Stimulated activated CD8-positive, alpha-beta memory T cell treated with anti-CD3 and anti-CD28 coated beads, Interleukin-7, amount 100 ng/mL, for 24 hours (primary cell): Measurements from ENCODE around the gene TTC38.
"Not testable (repeated sequence)": the region's sequence is repeated elsewhere in the genome, so short reads cannot be mapped to it uniquely, and the experiment has no call there.

ENCODE experiments used
- DNase-seq: peaks from one replicate; pipeline ENCODE4 v3.0.0-alpha.2; 2020; ENCODE audit warnings: low read depth

Gene TTC38

DNA sequence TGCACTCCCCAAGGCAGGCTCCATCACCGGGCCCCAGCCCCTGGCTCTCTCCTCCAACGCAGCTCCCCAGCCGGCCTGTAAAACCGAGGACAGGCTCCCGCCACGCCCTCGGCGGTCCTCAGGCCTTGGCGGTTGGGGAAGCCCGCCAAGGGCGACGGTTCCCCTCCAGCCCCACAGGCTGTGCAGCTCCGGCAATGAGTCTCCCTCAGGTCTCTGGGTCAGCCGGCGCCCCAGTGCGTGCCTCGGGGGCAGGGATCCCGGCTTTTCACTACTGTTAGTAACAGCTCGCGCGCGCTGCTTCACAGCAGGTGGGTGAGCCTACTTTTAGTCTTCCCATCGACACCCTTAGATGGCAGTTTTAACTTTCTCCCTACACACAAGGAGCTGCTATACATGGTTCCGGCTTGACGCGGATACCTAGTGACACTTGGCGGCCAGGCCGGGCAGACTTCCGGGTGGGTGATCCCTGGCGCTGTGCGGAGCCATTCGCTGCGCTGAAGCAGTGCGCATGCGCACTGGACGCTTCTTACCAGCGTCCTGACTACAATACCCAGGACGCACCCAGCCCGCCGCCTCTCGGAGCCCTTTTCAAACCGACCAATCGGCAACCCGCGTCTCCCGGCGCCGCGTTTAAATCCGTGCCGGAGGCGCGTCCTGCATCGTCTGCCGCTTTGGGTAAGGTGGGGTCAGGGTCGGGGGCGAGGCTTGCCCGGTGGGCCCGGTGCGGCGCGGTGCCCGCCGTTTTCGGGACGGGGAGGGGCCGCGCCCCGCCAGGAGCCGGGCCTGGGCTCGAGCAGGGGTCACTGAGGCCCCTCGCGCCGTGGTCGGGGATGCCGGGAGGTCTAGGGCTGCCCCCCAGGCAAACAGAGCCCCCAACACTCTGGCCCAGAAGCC is 28.7 kb downstream of the TTC38 start, which contains the start of gene GTSE1:
Gene GTSE1 (plus strand): TSS at position 614 of the 894 bp plus-strand sequence. CDS start 531 bp downstream, outside the sequence.
- peak; percentile 92 for DNase-seq

DNA sequence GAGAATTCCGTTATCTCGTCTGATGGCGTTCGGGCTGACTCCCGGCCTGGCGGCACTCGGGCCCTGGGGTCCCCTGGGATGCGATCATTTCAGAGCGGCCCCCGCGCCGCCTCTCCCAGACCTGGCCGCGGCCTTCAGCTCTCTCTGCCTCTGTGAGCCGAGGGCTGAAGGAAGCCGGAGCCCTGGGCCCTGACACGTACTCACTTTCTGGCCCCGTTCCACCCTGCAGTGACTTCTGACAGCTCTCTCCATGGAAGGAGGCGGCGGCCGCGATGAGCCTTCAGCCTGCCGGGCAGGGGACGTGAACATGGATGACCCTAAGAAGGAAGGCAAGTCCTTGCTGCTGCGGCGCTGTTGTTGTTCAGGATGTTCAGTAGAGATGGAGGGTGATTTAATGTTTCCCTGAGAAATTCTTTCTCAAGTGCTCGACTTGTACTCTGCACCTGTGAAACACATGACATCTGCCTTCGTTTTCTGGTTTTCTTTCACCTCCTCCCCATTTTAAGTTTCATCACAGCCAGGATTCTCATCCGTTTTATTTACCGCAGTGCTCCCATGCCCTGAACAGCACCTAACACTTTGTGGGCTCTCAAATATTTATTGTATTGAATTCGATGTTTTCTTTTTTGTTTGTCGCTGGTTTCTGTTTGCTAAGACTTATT is 29.5 kb downstream of the TTC38 start:
- no peak for DNase-seq

DNA sequence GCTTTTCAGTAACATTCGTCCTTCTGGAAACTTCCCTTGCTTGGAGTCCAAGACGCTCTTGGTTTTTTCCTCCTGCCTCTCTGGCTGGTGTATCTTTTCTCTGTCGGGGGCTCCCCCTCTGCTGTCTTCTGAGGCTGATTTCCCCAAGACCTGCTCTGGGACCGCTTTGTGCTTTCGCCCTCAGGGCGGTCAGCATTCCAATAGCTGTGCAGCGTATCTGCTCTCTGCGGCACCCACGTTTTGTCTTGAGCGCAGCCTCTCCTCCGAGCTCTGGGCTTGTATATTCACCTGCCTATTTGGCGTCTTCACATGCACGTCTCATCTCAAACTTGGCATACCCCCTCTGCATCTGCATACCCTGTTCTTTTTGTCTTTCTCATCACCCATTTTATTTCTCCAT is 31.3 kb downstream of the TTC38 start:
- no peak for DNase-seq

DNA sequence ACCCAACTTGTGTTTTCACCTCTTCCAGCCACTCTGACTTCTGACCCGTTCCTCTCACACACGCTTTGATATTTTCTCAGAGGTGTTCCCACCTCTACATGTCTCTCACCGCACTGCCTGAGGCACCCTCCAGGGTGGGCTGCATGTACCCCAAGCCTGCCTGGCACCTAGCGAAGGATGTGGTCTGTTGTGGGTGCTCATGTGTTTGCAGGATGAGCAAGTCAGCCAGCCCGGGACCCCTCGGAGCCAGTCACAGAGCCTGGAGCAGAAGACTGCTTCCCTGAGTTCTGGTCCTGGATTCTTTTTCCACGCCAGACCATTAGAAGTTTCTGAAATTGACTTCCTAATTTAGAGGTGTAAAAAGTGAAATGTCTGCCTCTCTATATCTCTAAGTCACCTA is 32.7 kb downstream of the TTC38 start:
- no peak for DNase-seq

DNA sequence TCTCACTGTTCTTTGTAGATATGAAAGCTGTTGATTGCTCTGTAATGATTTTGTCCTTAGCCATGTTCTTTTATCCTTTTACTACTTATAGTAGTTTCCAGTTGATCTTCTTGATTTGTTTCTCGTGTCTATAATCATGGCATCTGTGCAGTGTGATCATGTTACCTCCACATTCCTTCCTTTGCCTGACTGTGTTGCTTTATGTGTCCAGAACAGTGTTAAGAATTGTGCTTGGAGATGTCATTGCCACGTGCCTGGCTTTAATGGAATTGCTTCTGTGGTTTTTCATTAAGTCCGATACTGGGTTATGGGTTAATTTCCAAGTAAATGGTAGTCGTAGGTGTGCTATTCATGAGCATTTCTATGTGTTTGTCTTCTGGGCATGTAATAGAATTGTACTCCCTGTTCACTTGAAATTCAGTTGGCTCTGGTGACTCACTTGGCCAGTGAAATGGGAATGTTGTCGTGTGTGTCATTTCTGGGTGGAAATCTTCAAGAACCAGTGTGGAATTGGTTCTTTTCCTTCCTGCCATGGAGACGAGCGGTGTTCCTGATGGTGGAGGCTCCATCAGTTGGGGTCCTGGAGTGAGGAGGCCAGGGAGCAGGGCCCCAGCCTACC is 35.6 kb downstream of the TTC38 start:
- no peak for DNase-seq

DNA sequence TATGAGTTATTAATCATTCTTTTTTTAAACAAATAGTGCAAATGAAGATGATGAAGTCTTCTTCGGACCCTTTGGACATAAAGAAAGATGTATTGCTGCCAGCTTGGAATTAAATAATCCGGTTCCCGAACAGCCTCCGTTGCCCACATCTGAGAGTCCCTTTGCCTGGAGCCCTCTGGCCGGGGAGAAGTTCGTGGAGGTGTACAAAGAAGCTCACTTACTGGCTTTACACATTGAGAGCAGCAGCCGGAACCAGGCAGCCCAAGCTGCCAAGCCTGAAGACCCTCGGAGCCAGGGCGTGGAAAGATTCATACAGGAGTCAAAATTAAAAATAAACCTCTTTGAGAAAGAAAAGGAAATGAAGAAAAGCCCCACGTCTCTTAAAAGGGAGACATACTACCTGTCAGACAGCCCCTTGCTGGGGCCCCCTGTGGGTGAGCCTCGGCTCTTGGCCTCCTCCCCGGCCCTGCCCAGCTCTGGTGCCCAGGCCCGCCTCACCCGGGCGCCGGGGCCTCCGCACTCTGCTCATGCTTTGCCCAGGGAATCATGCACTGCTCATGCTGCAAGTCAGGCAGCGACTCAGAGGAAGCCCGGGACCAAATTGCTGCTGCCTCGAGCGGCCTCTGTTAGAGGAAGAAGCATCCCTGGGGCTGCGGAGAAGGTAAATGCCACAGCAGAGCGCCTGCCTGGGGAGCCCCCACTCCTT is 40.6 kb downstream of the TTC38 start:
- no peak for DNase-seq

DNA sequence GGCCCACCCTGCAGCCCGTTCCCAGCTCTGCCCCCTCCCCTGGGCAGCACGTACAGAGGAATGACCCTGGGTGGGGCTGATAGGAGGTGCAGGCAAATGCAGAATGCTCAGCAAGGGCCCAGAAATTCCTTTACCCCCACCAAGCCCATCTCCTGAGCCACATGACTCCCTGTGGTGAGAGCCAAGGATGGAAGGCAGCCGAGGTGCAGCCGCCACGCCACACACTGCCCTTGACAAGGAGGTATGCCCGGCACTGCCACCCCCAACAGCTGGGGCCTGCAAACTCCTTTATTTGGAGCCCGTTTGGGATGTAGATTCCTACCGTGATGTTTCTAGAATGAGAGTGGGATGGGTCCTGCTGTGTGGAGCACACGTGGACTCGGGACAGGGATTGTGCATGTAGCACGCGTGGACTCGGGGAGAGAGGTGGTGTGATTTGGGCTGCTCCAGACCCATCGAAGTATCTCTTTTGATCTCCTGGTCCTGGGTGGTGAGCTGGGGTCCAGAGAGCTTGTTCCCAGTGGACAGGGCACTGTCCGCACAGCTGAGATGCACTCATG is 41.8 kb downstream of the TTC38 start:
- DNase-seq, result no peak

DNA sequence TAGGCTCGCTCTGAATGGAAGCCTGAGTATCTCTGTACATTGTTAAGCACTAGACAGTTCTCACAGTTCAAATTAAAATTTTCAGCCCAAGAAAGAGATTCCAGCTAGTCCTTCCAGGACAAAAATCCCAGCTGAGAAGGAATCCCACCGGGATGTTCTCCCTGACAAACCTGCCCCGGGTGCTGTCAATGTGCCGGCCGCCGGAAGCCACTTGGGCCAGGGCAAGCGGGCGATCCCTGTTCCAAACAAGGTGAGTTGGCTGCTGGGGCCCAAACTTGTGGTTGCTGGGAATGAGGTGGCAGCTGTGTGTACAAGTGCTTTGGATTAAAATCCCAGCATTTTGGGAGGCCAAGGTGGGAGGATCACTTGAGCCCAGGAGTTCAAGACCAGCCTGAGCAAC is 44.2 kb downstream of the TTC38 start:
- DNase-seq, result no peak

DNA sequence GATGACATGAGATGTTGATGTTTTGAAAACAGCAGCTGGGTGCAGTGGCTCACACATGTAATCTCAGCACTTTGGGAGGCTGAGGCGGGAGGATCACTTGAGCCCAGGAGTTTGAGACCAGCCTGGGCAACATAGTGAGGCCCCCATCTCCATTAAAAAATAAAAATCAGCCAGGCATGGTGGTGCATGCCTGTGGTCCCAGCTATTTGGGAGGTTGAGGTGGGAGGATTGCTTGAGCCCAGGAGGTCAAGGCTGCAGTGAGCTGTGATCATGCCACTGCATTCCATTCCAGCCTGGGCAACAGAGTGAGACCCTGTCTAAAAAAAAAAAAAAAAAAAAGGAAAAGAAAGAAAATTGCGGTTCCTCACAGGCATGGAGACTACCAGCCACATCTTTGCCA is 45.0 kb downstream of the TTC38 start:
- DNase-seq, result not testable (repeated sequence)

DNA sequence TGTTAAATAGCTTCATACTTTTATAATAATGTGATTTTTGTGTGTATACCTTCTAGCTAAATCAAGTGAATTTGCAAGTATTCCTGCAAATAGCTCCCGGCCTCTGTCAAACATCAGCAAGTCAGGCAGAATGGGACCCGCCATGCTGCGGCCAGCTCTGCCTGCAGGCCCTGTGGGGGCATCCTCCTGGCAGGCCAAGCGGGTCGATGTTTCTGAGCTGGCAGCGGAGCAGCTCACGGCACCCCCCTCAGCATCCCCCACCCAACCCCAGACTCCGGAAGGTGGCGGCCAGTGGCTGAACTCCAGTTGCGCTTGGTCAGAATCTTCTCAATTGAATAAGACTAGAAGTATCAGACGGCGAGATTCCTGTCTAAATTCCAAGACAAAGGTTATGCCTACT is 48.2 kb downstream of the TTC38 start:
- DNase-seq, result no peak

DNA sequence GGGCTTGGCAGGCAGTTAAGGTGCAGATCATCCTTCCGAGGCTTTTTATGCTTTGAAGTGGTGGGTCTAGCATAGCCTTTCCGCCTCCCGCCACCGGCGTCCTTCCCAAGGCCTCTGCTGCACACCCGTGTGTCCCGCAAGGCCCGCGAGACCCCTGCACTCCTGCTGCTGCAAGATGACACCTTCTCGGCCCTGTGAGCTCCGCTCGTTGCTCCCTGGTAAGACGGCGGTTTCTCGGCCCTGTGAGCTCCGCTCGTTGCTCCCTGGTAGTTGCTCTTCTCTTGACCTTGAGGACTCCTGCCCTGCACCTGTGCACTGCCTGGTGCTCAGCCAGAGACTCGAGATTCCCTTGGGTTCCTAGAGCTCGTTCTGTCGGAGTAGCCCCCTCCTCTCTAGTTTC is 49.8 kb downstream of the TTC38 start:
- no peak for DNase-seq

DNA sequence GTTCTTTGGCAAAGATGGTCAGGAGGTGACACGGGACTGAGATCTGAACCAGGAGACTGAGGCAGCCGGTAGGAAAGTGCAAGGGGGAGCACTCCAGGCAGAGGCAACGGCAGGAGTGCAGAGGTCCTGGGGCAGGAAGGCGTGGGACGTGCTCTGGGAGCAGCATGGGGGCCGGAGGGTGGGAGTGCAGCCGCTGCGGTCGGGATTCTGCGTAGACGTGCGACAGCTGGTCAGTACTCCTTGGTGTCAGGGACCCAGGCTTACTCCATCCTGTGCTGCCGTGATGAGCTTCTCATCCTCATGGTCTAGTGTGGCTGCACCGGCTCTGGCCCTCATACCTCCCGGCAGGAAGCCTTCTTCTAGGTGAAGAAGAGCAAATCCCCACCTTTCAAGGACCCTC is 50.8 kb downstream of the TTC38 start:
- no peak for DNase-seq

DNA sequence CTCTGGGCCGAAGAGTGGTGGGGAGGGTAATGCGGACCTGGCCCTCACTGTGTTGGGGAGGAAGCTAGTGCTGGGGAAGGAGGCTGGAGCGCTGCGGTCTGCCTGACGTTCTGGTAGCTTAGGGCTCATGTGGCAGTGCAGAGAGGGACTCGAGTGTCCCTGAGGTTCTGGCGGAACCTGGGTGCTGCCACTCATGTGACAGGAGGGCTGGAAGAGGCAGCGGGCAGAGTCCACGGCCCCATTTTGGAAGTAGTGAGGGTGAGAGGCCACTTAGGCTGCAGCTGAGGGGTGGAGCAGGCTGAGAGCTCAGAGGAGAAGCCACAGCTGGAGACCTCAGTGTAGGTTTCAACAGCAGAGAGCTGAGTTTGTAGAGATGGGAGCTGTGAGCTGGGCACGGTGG is 51.5 kb downstream of the TTC38 start:
- DNase-seq, result no peak

DNA sequence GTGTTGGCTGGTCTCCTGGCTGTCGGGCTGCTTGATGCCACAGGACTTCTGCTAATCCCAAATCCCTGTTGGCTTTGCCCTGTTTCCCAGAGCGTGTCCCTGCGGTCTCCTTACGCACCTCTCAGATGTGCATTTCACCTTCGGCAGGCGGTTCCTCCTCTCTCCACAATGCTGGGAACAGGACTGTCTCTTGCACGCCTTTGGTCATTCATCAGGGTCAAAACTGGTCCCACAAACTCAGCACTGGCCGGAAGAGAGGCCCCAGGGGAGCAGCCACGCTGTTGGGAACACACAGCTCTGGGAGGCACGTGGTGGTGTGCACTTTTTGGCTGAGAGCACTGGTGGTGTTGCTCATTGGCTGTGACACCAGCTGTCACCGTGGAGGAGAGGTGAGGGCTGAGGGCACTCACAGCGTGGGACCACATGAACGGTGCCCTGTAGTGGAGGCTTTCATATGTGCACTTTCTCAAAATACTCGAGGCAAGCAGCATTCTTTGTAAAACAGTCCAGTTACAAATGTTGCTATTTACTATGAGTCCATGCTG is 52.4 kb downstream of the TTC38 start:
- DNase-seq, result no peak

DNA sequence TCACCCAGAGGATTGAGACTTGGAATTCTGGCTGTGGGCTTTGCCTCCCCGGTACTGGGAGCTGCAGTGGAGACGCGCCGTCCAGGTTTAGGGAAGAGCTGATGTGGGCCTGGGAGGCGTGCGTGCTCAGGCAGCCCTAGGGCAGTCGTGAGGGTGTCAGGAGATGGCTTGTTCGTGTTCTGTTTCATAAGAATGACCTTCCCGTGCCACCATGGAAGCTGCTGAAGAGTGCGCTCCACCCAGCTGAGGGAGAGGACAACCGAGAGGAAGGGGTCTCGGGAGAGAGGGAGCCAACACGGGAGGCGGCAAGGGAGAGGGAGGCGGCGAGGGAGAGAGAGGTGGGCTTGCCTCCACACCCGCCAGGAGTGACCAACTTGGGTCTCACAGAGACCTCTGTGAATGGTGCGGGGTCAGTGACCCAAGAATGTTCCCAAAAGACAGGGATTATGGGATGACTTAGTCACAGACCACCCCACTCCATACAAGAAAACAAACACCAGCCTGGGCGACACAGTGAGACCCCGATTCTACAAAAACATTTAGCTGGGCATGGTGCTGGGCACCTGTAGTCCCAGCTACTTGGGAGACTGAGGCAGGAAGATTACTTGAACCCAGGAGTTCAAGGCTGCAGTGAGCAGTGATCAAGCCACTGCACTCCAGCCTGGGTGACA is 53.0 kb downstream of the TTC38 start:
- no peak for DNase-seq

DNA sequence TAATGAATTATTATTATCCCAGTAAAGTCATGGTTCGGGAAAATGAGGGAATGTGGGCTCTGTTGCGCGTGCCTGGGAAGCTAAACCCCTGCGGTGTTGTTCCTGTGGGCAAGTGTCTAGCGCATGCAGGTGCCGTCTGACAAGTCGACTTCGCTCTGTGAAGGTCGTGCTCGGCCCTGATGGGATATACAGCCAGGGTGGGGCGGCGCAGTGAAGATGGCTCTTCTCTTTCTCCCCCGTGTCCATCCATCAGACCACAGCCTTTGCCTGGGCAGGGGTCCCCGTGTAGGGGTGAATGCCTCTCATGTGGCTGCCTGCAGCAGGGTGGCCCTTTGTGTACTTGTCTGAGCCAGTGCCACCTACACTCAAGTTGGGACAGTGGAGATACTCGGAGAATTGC is 54.9 kb downstream of the TTC38 start:
- no peak for DNase-seq

DNA sequence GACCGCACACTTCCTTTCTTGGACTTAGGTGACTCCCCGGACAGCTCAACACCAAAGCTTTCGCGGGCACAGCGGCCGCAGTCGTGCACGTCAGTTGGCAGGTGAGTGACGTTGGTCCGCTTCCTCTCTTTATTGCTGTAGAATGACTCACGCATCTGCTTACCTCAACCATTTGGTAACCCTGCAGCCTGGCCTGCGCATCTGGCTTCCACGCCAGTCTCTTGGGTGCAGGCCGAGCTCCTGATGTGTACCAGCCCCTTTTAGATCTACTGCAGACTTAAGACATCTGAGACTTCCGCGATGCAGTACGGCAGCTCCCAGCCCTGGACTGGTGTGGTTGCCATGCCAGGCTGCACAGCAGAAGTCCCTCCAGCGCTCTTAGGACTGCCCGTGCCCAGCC is 55.4 kb downstream of the TTC38 start:
- no peak for DNase-seq

DNA sequence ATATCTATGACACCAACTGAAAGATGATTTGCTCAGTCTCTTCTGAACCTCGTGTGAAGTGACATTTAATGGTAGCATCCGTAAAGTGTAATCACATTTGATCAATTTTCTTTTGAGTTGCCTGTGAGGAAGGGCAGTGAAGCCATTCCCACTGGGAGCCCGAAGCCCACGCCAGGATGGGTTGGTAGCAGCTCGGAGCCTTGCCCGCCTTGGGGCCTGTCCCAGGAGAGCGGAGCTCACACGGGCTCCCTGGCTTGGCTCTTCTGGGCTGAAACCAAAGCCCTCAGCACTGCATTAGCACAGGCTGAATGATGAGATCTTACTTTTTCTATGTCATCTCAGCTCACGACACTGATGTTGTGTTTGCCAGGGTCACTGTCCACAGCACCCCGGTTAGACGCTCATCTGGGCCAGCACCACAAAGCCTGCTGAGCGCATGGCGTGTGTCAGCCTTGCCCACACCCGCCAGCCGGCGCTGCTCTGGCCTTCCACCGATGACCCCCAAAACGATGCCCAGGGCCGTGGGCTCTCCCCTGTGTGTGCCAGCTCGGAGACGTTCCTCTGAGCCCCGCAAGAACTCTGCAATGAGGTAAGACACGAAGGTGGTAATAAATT is 58.4 kb downstream of the TTC38 start:
- DNase-seq, result no peak

DNA sequence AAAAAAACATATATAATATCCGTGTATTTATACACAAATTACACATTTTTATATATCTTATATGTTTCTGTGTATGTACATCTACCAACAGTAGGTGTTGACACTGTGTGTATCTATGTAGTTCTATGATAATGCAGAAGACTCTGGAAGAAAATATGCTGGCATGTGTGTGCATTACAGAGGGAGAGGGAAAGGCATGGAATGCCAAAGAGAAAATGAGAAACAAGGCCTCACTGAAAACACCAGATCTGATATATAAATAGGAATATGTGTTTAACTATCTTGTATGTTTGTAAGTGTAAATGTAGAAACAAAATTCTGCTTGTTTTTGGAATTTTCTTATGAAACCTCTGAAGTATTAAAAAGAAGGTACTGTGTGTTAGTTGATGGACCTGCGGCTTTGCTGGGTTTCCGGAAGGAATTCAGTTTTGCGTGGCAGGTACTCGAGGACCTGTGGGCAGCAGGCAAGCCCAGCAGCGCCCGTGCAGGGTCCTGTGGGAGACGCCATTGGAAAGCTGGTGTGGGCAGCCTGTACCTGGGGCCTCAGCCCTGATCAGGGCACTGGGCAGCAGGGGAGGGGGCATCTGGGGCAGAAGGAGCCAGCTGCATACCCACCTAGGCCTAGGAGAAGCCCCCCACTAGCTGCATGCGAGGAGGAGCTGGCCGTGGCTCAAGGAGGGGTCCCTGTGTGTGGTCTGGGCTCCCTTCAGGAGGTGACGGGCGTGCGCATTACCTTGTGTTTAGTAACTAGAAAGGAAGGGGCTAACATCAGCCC is 60.1 kb downstream of the TTC38 start:
- DNase-seq, result no peak

DNA sequence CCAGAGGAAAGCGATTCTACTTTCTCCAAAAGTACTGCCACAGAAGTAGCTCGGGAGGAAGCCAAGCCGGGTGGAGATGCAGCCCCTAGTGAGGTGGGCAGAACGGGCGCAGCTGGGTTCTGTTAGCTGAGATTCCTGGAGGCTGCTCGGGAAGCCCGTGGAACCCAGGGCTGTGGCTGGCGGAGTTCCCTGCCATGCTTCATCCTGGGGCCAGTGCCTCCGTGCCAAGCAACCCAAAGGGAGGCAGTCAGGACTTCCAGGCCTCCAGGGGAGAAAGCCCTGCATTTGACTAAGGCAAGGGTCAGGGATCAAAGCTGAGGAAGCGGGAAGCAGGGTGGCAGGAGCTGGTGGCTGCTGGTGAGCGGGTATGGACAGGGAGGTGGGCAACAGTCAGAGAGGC is 61.0 kb downstream of the TTC38 start:
- DNase-seq, result no peak
